ENCODE data around the gene ZNF740.
A peak's percentile ranks its signal among the peaks of the same experiment; 100 is the strongest.

Gene ZNF740

DNA sequence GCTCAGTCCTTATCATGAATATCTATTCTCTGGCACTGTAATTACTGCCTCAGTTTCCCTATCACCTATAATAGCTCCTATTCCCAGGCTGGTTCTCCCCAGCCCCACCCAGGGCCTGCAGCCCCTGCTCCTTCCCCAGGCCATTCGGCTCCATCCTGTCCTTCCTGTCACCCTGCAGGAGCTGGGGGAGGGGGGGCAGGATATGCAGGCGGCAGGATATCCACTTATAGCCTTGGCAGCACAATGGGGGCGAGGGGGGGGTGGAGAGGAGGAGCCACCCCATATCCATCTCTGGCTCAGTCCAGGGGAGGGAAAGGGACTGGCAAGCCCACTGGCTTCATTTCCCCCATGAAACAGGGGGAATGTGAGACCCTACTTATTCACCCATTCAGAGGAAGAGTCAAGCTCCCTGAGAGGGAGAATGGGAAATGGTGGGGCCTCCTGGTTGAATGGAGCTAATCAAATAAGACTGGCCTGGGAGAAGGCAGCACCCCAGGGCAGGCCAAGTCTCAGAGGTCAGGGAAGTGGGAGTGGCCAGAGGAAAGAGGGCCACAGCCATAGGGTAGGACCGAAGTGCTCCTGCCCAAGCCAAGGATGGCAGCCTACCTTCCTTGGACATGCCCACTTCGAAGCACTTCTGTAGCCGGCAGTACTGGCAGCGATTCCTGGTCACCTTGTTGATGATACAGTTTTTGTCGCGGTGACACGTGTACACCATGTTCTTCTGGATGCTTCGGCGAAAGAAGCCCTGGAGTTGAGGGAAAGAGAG lies 34.3 kb downstream of the ZNF740 start:
- DNase-seq: no peak

DNA sequence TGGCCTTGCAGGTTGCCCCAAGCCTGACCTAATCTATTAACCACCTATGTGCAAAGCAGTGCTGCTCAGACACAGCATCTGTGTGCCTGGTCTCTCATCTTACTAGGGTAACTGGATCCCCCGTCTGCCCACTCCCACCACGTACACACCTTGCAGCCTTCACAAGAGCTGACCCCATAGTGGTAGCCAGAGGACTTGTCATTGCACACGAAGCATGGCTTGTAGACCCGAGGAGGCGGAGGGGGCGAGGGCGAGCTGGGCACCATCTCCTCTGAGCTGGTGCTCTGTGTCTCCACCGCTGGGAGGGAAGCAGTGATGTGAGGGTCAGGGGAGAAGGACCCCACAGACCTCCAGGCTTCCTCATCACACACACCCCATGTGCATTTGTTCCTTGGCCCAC lies 35.0 kb downstream of the ZNF740 start:
- no peak for DNase-seq

DNA sequence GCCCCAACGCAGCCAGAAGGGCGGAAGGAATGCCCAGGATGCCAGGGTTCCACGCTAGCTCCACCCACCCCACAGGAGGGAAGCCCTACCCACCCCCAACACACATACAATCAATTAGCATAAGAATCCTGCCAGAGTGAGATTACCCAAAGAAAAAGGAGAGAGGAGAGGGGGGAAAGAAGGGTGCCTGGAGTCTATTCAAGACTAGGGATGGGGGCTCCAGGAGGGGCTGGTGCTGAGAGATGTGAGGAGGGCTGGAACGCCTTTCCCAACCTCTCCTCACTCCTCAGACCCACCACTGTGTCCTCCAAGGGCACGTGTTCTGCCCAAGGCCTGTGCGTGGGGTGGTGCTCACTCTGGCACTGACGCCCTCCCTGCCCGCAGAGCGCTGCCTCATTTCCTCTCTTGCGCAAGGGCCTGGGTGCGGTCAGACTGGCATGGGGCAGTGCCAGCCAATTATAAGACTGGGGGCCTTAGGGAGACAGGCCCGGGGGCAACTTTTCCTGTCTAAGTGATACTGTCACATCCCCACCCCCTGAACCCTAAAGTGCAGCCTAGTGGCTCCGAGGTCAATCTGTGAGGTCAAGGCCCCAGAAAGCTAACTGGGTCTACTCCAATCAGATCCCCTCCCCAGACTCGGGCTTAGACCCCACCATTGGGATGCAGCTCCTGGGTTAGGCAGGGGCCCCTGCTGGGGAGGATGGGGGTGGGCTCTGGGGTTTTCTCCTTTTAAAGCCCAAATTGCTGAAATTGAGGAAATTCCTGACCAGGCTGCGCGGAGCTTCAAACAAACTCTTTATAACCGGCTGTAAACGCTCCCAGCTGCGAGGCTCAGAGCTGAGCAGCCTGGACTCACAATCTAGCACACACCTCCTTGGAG lies 36.8 kb downstream of the ZNF740 start:
- DNase-seq: peak in 1 of 2 experiments; percentile 51

DNA sequence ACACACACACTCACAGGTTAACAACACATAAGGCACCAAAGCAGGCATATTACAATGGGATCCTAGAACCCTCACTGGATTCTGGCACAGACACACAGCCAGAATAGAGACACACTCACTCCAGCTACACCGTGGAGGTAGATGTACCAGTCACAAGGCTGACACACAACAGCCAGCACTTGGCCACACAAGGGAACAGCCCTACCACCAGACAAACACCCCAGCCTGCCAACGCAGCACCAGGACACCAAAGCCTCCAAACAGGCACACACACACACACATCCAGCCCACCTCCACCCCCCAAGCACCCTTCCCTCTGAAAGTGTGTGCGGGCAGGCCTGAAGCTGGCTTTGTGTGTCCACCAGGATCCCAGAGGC lies 37.4 kb downstream of the ZNF740 start:
- DNase-seq: no peak

DNA sequence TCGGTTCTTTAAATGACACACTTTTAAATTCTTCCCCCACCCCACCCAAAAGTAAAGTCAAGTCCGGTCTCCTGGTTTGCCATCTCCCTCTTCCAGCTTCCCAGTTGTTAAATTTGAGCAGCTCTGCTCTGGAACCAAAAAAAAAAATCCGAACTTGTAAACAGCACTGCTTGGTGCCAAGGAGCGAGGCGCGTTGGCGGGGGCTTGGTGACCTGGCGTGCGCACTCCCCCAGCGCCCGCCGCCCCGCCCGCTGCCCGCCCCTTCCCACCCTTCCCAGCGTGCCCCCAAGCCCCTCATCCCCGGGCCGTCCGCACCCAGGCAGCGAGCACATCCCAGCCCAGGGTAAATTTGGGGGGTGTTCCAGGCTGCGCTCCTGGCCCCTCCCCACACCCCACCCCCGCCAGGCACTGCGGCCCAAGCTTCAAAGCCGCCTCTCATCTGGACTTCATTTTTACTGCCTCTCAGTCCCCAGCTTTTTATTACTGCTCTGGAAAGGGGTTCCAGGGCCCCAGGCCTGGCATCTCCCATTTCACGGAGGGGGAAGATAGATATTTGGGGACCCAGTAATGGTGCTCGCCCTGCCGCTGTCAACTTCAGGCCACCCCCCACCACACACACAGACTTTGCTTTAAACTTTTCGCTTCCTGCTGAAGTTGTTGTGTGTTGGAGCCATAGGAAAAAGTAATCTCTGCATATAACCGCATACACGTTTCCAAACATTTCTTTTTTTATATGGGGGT lies 38.2 kb downstream of the ZNF740 start:
- DNase-seq: no peak

DNA sequence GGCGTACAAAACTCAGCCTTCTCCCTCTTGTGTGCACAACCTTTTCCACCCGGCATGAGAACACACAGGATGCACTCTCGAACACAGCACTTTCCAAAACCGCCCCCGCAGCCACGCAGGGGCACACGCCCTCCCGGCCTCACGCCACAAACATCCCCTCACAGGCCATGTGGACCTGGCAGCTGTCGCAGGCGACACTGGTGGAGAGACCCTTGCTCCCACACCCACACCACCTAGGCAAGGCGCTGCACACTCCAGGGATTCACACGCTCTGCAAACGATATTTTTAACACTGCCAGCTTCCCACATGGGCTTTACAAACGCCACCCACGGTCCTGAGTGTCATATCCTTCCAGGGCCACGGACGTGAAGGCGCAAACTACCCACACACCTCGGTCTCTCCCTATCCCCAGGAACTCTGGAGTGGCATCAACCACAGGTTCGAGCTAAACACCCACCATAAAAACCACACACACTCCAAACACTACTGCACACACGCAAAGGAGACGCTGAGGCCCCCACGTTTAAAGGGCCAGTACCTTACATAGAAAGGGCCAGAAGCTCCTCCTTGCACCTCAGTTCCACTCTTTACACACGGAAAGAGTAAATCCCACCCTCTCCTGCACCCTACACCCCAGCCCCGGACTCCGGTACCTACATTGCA lies 38.9 kb downstream of the ZNF740 start:
- DNase-seq: no peak

DNA sequence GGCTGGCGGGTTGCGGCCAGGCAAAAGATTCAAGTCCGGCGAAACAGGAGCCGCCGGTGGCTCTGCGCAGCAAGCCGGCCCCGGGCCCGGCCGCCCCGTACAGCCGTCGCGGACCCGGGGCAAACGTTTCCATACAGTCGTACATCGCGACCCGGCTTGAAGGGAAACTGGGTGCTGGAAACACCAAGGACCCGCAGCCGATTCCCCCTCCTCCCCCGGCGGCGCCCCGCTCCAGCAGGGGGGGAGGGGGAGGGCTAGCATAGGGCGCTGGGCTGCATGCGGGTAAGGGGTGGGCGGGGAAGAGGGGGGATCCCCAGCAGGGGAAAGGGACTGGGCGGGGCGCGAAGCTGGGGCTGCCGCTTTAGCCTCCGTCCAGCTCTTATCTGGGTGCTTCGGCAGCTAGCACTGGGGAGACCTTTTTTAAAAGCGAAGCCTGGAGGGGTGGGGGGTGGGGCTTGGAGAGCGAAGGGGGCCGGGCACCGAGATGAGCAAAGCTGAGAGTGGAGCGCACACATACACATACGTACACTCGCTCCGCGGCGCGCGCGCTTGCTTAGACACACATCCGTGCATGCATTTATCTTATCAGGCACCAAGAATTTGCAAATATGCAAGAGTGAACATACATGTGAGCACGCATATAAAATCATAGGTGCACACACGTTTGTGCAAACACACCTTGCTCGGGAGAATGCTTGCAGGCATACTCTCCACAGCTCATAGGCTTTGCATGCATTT lies 39.6 kb downstream of the ZNF740 start:
- DNase-seq: peak in 1 of 2 experiments; percentile 64

DNA sequence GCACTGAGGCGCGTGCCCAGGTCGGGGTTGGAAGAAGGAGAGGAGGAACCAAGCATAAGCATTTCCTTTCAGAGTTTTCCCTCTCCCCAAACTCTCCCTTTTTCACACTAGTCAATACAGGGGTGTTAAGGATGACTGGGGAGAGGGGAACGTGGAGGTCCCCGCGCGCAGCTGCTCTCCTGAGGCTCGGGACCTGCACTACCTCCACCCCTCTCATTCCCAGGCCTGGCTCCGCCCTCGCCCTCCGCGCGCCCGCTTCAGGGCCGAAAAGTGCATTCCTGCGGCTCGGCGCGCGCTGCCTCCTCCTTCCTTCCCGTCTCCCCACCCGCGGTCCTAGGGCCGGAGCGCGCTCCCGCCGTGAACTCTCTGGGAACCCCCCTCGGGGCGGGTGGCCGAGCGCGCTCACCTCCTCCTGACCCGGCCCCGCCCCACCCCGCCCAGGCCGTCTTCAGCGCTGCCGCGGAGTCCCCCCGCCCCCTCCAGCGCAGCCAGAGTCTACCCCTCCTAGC lies 40.2 kb downstream of the ZNF740 start:
- peak; percentile 81 to 93 for DNase-seq

DNA sequence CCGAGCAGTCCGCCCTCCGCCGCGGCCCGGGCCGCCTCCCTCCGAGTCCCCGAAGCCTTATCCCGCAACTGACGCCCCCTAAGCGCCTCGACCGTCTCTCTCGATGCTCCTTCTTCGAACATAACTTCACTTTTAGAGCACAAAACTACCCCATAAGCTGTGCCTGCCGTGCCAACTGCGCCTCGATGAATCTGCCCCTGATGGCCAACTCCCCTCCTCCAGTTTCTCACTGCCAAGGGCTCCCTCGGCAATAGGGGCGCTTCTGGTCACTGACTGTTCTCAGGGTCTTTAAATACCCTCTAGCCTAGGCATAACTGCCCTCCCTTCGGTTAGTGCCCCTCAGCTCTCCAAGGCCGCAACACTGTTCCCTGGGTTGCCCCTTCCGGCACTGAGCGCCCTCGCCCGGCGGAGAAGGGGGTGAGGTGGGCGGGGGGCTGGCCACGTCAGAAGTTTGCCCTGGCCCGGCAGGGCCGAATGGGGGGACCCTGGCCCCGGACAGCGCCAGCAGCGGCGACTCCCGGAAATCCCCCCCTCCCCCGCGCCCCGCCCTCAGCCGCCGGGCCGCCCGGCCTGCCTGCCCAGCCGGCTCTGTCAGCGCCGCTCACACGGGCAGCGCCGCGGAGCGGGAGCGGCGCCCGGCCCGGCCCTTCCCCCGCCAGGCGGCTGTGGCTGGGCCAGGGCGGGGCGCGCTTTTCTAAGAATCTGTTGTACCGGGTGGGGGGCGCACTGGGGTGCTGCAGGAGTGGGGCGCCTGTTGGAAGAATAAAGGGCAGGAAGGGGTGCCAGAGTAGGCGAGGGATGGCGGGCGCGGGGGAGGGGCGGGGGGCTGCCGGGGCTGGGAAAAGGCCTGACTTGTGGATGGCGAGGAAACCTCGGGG lies 40.9 kb downstream of the ZNF740 start:
- DNase-seq: peak in 1 of 2 experiments; percentile 71

DNA sequence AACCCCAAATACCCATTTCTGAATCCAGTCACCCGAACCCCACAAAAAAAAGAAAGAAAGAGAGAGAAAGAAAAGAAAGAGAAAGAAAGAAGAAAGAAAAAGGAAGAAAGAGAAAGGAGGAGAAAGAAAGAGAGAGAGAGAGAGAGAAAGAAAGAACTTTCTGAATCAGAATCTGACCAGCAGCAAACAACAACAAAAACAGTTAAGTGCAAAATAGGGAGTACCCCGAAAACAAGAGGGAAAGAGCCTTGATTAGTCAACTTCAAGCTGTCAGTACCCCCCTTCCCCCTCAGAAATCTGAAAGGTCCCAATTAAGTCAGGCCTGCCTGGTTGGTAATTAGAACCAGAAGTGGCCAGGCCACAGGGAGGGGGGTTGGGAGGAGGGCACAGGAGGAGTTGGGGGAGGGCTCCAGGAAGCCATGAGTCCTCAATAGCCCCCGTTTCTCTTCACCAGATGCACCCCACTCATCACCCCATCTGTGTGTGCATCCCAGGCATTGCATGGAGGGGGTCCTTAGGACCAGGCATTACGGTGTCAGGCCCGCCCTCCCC lies 41.7 kb downstream of the ZNF740 start:
- no peak for DNase-seq

DNA sequence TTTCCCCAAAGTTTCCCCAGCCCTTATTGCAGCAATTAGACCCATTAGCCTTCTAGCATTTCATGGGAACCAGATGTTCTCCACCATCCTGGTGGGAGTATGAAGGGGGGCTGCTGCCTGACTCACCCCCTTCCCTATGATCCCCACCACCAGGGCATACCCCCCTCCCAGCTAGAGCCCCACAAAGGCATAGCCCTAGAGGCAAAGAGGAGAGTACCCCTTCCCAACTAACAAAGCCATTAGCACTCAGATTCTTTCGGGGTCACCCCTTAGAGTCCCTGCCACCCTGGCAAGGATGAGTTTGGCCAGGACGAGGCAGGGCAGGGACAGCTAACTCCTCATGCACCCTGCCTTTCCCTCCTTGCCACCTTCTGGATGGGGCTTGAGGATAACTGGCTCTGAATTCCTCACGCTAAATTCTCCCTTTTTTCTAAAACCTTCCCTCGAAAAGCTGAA lies 42.3 kb downstream of the ZNF740 start:
- DNase-seq: no peak

DNA sequence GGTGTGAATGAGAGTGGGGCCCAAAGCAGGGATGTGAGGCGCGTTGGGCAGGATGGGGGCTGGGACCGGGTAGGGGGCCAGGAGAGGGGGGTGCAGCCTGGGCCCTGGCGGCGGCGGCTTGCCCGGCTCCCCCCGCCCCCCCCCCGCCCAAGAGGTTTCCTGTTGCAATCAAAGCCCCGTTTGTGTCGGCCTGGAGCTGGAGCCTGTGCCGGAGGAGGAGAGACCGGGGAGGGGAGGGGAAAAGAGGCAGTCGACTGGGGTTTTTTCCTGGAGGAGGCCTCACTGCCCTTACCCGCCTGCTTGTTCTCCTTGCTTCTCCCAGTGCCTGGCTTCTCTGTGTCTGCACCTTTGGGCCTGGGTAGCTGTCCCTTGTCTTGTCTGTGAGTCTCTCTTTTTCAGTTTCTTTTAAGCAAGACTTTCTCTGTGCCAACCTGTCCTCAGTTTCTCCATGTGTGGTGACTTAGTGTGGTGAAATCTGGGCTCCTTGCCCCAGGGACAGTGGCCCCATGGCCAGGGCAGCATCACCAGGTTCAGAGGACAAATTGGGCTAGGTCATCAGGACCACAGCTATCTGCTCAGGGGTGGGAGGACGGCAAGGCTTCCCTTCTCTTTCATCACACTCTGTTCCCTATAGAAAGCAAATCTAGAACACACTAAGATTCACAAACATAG lies 43.0 kb downstream of the ZNF740 start:
- DNase-seq: no peak

DNA sequence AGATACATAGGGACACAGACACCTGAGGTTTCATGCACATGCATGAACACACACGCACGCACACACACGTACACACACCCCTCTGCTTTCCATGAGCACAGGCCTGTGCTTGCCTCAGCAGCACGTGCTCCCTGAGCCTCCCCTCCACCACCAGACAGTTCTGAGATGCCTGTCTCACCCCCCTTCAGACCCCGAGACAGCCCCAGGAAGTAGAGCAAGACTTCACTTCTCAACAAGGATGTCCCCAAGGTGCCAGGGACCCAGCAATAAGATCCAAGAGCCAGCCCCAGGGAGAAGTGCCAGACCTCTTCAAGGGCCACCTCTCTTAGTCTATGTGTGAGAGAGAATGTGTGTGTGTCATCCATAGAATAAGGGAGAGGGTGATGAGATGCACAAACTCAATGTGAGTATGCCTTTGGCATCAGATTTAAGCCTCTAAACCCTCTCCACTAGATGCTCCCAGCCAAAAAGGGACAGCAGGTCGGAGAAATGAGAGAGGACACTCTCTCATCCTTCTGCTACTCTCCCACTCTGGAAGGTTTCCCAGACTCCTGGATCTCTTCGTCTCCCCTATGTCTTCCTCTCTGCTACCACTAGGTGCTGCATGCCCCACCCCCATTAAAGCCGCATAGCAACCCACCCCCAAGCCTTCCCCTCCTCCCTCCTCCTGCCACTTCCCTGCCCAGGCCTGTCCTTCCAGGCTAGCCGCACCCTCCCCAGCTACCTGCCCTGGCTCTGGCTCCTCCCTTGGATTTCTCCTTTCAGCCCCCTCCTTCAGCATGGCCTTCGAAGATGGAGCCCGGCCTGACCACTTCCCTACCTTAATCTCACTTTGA lies 43.8 kb downstream of the ZNF740 start:
- no peak for DNase-seq

DNA sequence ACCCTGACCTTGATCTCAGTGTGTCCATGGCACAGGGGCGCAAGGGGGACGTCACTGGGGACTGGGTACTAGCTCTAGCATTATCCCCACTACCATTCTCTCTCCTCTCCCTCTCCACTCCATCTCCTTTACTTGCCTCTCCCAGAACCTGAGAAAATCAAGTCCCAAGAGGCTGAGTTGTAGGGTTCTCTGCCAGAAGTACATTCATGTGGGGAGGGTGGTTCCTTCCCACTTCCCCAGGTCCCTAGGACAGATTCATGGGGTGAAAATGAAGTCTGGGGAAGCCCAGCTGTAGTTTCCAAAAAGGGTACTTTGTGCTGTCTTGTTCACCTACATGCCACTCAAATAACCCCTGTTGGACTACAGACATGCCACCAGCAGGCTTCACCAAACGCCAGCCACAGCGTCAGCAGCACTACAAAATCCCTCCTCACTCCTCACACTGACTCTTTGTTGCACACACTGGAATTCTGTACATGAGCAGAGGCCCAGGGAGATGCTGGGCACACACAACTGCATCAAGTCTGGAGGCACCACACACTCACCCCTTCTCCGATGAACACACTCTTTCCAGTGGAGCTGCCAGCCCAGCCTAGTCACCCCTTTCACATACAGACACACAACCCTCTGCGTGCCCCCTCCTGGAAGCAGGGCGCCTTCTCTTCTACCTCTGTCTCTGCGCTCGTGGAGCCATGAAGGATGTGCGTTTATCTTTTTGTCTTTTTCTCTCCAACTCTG lies 44.5 kb downstream of the ZNF740 start:
- no peak for DNase-seq

DNA sequence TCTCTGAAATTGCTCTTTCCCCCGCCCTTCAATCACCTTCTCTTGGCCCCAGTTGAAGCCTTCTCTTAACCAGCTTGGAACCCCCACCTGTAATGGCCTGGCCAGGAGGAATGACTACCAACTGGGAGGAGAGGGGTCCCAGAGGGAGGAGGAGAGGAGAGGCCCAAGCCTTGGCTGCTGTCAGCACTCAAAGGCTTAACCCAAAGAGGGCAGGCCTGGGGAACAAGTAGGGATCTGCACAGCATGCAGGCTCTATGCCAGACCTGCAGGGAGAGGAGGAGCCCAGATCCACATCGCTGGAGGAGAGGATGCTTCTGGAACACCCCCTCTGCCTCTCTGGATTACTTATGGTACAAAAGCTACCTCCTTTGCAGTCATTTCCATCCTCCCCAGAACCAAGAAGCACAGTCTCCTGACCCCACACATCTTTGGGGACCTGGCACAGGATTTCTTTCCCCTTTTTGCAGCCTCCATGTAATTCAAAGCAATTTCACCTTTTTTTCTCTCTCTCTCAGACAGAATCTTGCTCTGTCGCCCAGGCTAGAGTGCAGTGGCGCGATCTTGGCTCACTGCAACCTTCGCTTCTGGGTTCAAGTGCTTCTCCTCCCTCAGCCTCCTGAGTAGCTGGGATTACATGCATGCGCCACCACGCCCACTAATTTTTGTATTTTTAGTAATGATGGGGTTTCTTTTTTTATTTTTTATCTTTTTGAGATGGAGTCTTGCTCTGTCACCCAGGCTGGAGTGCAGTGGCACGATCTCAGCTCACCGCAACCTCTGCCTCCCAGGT lies 45.3 kb downstream of the ZNF740 start:
- DNase-seq: no peak

DNA sequence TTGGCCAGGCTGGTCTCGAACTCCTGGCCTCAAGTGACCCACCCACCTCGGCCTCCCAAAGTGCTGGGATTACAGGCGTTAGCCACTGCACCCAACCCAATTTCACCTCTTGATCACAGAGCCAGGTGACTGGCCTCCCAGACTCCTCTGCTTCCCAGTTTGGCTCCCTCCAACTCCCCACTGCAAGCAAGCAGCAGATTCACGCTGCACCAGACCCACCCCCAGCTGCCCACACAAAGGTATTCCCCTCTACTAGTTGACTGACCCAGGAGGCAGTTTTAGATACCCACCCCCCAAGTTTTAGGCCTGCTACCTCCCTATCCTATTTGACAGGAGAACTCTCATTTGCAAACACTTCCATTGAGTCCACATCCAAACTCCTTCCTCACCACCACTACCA lies 46.3 kb downstream of the ZNF740 start:
- no peak for DNase-seq

DNA sequence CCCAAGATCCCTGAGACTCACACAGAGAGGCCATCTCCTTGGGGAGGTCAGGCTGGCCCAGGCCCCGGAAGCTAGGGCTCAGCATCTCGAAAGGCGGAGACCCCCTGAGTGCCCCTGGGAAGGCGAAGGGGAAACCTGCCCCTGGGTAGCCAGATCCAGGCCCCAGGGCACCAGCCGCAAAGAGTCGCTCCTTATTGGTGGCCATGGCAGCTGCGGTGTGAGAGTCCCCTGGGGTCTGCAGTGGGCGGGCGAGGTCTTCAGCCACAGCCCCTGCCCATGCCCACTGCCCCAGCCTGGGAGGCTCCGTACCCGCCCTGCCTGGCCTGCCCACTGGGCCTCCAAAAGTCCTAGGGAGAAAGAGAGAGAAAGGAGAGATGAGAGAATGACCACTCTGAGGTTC lies 46.8 kb downstream of the ZNF740 start:
- DNase-seq: no peak

Data from SW 1271 (cell line).